GM19455 (cell line): Measurements from ENCODE around the gene MTCL1.

Source experiments
- ATAC-seq: cut with Tn5 transposase; IDR thresholded peaks from one replicate; pipeline ENCODE4 v1.9.1; 2021; ENCODE audit not compliant: unreplicated experiment

Gene MTCL1

GRCh38 chr18:8788503-8789429, 83.4 kb downstream of the MTCL1 start:
- ATAC-seq, result no peak

- no peak for ATAC-seq
These were observed 85.9 kb downstream of the MTCL1 start for GRCh38 chr18:8791171-8791651.

- no peak for ATAC-seq
These were observed 87.4 kb downstream of the MTCL1 start for GRCh38 chr18:8792688-8793316.

- no peak for ATAC-seq
These were observed 88.2 kb downstream of the MTCL1 start for GRCh38 chr18:8793445-8794155.

GRCh38 chr18:8794156-8794933, 89.0 kb downstream of the MTCL1 start:
- ATAC-seq, result no peak

GRCh38 chr18:8794934-8795280, 89.6 kb downstream of the MTCL1 start:
- no peak for ATAC-seq

- ATAC-seq, result no peak
These were observed 90.4 kb downstream of the MTCL1 start for GRCh38 chr18:8795586-8796325.

GRCh38 chr18:8797206-8797605, 91.8 kb downstream of the MTCL1 start:
- ATAC-seq, result no peak

- no peak for ATAC-seq
These were observed 93.6 kb downstream of the MTCL1 start for GRCh38 chr18:8799001-8799400.

GRCh38 chr18:8799596-8800441, 94.5 kb downstream of the MTCL1 start:
- ATAC-seq, result no peak

GRCh38 chr18:8800445-8800844, 95.1 kb downstream of the MTCL1 start:
- ATAC-seq, result no peak

- ATAC-seq, result no peak
These were observed 95.5 kb downstream of the MTCL1 start for GRCh38 chr18:8800876-8801262.

GRCh38 chr18:8801263-8801901, 96.0 kb downstream of the MTCL1 start:
- ATAC-seq, result no peak

- no peak for ATAC-seq
These were observed 96.8 kb downstream of the MTCL1 start for GRCh38 chr18:8802017-8802672.

GRCh38 chr18:8803063-8803795, 97.9 kb downstream of the MTCL1 start:
- ATAC-seq, result no peak

GRCh38 chr18:8803957-8804356, 98.6 kb downstream of the MTCL1 start:
- no peak for ATAC-seq

GRCh38 chr18:8805552-8805951, 100.2 kb downstream of the MTCL1 start:
- ATAC-seq, result no peak
